ENCODE measurements around the gene NOC4L.
"Not testable (repeated sequence)": the region's sequence is repeated elsewhere in the genome, so short reads cannot be mapped to it uniquely, and the experiment has no call there.

NOC4L gene

DNA sequence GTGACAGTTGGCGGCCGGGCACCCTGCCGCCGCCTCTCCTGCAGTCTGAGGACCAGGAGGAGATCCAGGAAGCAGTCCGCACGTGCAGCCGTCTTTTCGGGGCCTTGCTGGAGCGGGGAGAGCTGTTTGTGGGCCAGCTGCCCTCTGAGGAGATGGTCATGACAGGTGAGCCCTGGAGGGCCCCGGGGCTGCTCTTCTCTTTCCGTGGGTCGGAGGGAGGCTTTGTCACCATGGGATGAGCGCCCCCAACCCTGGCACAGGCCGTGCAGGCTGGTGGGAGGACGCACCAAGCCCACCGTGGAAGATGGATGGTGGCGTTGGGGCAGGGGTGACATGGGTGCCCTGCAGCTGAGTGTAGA is 532 bp downstream of the NOC4L start:
- DNase-seq, result no peak

DNA sequence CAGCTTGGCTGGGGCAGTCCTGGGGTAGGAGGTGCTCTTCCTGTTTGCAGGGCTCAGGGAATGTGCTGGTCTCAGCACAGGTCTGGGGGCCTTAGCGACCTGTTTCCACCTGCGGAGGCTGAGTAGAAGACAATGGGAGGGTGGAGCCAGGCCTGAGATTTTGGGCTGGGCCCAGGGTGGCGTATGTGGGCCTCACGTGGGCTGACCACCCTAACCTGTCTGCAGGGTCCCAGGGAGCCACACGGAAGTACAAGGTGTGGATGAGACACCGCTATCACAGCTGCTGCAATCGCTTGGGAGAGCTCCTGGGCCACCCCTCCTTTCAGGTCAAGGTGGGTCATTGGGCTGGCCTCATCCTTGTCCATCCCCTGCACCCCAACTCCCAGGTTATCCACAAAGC is 1.1 kb downstream of the NOC4L start:
- no peak for DNase-seq

DNA sequence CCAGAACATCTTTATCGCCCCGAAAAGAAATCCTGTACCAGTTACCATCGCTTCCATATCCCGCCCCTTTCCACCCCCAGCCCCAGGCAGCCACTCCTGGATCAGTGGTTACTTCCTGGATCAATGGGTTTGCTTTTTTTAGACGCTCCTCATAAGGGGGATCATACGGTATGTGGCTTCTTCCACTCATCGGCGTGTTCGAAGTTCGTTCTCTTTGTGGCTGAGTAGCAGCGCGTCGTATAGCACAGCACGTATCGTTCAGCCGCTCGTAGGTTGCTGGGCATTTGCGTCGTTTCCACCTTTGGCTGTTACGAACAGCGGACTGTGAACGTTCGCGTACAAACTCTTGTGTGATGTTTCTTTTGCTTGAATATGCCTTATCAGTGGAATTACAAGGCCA is 1.8 kb downstream of the NOC4L start:
- DNase-seq, result no peak

DNA sequence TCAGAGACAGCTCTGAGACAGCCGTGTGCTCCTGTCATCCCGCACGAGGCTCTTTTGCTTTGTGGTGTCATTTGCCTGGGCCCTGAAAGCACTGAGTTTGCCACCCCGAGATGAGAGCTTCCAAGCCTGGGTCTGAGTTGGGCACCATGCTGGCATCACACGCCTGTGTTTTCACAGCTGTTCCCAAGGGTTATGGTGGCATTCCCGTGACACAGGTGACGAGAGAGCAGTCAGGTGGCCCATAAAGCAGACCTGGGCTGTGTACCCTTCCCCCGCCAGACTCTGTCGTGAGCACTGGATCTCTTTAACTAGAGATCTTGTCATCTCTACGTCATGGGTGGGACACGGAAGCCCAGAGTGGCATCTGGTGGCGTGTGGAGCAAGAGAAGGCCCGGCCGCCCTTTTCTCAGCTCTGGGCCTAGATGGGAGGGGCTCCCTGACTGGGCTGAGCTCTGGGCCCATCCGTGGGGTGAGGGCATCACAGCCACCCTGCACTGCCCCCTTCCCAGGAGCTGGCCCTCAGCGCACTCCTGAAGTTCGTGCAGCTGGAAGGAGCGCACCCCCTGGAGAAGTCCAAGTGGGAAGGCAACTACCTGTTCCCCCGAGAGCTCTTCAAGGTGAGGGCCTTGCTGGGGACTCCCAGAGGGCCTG is 2.6 kb downstream of the NOC4L start:
- no peak for DNase-seq

DNA sequence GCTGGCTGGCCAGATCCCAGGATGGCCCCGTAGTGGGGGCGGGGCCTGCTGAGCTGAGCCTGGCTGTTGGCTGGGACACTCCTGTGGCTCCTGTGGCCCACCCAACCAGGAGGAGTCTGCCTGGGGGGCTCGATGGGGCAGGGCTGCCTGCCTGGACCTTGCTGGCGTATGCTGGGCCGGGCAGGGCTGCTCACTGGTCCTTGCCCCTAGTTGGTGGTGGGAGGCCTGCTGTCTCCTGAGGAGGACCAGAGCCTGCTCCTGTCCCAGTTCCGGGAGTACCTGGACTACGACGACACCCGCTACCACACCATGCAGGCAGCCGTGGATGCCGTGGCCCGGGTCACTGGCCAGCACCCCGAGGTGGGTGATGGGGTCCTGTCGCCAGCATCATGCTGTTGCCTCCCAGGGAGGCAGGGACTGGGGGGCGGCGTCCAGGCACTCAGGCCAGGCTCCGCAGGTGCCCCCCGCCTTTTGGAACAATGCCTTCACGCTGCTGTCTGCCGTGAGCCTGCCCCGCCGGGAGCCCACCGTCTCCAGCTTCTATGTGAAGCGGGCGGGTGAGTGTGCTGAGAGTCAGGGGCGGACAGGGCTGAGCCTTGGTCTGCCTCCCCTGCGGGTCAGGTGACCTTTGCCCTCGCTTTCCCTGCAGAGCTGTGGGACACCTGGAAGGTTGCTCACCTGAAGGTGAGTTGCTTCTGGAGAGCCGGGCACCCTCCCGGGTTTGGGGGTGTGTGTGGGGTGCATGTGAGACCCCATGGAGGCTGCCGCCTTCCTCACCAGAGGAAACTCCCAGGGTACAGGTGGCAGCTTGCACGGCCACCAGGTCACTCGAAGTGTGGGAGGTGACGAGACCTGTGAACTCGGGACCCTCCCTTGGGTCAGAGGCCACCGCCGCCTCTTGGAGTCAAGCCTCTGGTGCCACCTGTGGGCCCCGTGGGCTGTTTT is 3.4 kb downstream of the NOC4L start:
- DNase-seq, result no peak

DNA sequence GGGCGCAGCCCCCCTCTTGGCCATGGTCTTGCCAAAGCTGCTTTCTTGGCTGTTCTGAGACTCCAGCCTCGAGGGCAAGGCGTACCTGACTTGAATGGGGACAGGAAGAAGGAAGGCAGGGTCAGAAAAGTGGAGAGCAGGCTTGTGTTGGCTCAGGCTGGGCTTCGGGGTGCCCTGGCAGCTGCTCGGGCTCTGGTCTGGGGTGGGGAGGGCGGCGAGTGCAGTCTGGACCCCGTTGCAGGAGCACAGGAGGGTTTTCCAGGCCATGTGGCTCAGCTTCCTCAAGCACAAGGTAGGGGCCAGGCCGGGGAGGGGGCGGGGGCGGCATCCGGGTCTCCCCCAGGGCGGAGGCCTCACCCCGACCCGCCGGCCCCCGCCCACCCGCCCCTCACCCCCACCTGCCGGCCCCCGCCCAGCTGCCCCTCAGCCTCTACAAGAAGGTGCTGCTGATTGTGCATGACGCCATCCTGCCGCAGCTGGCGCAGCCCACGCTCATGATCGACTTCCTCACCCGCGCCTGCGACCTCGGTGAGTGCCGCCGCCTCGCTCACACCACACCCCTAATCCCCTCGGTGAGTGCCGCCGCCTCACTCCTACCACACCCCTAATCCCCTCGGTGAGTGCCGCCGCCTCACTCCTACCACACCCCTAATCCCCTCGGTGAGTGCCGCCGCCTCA is 4.2 kb downstream of the NOC4L start:
- no peak for DNase-seq

DNA sequence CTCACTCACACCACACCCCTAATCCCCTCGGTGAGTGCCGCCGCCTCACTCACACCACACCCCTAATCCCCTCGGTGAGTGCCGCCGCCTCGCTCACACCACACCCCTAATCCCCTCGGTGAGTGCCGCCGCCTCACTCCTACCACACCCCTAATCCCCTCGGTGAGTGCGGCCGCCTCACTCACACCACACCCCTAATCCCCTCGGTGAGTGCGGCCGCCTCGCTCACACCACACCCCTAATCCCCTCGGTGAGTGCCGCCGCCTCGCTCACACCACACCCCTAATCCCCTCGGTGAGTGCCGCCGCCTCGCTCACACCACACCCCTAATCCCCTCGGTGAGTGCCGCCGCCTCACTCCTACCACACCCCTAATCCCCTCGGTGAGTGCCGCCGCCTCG is 5.3 kb downstream of the NOC4L start:
- DNase-seq, result not testable (repeated sequence)

DNA sequence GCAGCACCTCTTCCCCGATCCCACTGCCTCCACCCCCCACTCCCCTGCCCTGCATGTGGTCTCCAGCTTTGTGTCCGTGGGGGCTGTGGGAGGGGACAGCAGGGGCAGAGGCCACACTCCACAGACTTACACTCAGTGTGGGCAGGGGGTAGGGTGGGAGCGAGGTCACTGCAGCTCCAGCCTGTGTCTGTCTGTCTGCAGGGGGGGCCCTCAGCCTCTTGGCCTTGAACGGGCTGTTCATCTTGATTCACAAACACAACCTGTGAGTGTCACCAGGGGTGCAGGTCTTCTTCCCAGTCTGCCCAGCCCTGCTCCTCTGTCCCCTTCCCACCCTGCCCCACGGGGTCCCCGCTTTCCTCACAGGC is 6.5 kb downstream of the NOC4L start:
- no peak for DNase-seq

DNA sequence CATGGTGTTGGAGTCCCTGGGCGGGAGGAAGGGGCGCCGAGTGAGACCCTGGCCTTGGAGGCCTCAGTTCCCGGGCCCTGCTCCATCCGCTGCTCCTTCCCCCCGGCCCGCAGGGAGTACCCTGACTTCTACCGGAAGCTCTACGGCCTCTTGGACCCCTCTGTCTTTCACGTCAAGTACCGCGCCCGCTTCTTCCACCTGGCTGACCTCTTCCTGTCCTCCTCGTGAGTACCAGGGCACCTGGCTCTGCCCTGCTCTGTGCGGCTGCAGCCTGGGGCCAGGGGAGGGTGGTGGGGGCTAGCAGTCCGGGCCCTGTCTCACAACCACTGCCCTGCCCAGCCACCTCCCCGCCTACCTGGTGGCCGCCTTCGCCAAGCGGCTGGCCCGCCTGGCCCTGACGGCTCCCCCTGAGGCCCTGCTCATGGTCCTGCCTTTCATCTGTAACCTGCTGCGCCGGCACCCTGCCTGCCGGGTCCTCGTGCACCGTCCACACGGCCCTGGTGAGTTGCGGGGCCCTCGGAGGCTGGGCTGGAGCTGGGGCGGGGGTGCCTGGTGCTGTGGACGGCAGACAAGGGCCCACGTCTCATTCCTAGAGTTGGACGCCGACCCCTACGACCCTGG is 7.0 kb downstream of the NOC4L start:
- no peak for DNase-seq

DNA sequence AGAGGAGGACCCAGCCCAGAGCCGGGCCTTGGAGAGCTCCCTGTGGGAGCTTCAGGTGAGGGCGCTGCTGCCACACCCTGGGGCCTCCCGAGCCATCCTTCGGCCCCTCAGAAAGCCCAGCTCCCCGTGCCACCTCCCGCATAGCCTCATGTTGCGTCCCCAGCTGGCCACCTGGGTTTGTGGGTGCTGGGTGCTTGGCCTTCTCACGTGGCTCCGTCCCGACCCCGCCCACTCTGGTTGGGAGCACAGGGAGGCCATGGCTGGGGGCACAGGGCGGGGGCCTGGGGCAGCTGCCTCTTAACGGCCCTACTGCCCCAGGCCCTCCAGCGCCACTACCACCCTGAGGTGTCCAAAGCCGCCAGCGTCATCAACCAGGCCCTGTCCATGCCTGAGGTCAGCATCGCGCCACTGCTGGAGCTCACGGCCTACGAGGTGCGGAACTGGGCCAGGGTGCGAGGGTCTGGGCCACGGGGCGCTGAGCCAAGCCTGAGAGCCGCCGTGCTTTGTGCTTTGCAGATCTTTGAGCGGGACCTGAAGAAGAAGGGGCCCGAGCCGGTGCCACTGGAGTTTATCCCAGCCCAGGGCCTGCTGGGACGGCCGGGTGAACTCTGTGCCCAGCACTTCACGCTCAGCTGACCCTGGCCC is 7.6 kb downstream of the NOC4L start:
- DNase-seq, result no peak

DNA sequence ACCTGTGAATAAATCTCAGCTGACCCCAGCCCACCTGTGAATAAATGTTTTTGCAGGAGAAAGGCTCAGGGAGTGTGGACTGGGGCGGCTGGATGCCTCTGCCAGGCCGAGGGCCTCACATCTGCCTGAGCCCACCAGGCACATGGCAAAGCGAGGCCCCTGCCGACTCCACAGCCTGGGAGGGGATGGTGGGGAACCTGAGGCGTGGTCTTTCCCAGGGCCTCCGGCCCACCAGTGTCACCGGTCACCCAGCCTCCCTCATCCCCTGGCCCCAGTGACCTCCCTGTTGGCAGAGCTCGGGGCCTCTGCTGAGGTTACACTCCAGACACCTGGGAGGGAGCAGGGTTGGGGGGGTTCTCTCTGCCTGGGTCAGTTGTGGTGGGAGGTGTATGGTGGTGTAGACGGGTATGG is 8.2 kb downstream of the NOC4L start:
- DNase-seq, result no peak

DNA sequence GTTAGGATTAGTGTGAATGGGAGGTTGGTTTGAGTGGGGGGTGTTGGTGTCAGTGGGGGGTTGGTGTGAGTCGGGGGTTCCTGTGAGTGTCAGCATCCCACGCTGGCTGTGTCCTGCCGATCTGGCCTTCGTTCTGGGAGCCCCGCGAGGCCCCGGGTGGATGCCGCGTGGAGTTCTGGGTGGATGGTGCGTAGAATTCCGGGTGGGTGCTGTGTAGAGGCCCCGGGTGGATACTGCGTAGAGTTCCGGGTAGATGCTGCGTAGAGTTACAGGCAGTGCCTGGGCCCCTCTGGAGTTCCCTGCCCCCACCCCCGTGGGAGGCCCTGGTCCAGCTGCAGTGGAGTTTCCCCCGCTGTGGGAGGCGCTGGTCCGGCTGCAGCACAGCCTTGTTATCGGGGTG is 8.7 kb downstream of the NOC4L start:
- no peak for DNase-seq

DNA sequence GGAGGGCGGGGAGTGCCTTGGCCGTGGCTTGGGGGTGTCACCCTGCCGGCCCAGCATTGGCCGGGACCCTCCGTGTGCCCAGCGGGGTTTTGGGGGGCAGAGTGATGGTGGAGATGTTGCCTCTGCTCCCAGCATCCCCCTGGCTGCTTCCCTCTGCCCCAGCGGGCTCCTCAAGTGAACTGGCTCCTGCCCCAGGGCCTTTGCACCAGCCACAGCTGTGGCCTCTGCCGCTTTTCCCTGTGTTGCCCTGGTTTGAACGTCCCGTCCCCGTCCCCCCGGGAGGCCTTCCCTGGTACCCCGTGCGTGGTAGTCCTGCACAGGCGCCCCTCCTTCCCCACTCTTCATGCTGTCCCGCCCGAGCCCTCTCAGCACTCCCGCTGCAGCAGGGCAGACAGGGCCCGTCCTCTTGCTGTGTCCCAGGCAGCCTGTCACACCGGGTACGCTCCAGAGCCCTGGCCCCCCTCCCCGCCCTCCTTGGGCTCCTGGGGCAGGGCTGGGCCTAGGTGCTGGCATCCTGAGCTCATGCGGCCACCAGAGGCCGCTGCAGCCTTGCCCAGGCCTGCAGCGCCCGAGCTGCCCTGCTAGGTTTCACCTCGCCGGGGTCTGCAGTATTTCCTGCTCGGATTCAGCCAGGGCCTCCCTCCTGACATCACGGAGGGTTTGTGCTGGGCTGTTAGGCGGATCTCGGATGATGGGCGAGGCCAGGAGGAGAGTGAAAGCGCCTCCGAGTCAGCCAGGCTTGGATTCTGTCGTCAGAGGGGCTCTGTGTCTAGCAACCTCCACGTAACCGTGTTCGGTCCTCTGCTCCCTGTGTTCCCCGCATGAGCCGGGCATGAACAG is 9.5 kb downstream of the NOC4L start:
- peak in 1 of 2 experiments; percentile 58 for DNase-seq

DNA sequence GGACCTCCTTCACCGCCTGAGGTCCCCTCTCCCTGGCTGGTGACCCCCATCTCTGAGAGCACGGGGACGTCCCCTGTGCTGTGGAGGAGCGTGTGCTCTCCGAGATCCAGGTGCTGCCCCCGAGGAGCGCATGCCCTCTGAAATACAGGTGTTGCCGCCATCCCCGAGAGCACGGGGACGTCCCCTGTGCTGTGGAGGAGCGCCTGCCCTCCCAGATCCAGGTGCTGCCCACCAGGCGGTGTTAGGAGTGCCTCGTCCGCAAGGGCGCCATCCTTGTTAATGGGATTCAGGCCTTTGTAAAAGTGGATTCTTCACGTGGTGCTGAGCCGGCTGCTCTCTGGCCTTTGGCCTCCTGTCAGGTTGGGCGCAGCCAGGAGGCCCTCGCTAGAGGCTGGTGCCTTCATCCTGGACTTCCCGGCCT is 10.1 kb downstream of the NOC4L start:
- DNase-seq, result no peak

DNA sequence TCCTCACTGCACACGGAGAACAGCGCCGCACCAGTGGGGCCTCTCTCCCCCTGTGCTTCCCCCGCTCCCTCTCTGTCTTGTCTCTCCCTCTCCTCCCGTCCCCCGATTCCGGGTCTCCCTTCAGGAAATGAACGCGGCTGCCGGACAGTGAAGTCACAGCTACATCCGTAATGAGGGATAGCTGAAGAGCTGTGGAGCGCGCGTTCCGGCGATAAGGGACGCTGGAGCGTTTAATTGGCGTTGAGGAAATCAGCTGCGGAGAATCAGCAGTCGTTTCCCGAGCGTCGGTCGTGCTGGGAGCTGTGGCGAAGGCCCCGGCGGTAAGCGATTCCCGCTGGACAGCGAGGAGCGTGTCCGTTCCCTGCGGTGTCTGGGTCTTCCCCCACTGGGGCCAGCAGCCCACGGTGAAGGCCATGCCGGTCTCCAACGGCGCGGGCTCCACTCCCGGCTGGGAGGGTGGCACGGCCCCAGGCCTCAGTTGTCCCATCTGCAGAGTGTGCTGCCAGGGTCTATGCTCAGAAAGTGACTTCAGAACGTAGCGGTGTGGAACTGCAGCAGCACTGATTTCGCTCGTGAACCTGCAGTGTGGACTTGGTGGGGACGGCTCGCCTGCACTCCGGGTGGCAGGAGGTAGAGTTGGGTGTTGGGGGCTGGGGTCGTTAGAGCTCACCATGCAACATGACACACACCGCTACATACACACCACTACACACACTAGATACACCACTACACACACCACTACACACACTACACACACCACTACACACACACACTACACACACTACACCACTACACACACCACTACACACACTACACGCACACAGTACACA is 10.9 kb downstream of the NOC4L start:
- DNase-seq, result no peak

DNA sequence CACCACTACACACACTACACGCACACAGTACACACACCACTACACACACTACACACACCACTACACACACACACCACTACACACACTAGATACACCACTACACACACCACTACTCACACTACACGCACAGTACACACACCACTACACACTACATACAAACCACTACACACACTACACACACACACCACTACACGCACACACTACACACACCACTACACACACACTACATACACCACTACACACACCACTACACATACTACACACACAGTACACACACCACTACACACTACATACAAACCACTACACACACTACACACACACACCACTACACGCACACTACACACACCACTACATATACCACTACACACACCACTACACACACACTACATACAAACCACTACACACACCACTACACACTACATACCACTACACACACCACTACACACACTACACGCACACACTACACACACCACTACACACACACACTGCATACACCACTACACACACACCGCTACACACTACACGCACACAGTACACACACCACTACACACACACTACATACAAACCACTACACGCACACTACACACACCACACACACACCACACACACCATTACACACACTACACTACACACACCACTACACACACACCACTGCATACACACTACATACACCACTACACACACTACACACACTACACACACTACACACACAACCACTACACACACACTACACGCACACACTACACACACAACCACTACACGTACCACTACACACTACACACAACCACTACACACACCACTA is 11.7 kb downstream of the NOC4L start:
- no peak for DNase-seq

DNA sequence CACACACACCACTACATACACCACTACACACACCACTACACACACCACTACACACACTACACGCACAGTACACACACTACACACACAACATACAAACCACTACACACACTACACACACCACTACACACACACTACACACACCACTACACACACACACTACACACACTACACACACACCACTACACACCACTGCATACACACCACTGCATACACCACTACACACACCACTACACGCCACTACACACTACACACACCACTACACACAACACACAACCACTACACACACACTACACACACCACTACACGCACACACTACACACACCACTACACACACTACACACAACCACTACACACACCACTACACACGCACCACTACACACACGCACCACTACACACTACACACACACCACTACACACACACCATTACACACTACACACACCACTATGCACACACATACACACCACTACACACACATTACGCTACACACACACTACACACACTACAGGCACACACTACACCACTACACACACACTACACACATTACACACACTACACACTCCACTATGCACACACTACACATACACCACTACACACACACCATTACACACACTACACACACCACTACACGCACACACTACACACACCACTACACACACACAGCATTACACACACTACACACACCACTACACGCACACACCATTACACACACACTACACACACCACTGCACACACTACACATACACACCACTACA is 12.5 kb downstream of the NOC4L start:
- DNase-seq, result no peak

DNA sequence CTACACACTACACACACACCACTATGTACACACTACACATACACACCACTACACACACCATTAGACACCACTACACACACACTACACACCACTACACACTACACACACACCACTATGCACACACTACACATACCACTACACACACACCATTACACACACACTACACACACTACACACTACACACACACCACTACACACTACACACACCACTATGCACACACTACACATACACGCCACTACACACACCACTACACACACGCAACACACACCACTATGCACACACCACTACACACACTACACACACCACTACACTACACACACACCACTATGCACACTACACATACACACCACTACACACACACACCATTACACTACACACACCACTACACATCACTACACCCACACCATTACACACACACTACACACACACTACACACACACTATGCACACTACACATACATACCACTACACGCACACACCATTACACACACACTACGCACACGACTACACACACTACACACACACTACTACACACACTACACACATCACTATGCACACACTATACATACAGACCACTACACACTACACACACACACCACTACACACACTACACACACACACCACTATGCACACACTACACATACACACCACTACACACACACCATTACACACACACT is 13.6 kb downstream of the NOC4L start:
- DNase-seq, result no peak

All from SW 1271 (cell line).